DMS79 (cell line): Measurements from ENCODE around the gene ICOS.
"Not testable (repeated sequence)": the region's sequence is repeated elsewhere in the genome, so short reads cannot be mapped to it uniquely, and the experiment has no call there.

ENCODE experiments used
- DNase-seq: peaks from one replicate; lab custom pipeline; 2025; lab: John Stamatoyannopoulos, UW

Gene ICOS

GRCh38 chr2:203918264-203918663, 18.3 kb upstream of the ICOS start:
- peak; percentile 25 for DNase-seq

- DNase-seq, result no peak
Observed at GRCh38 chr2:203918839-203919238, 17.7 kb upstream of the ICOS start.

GRCh38 chr2:203925512-203926158, 10.9 kb upstream of the ICOS start:
- no peak for DNase-seq

- DNase-seq, result no peak
Observed at GRCh38 chr2:203928849-203929248, 7.7 kb upstream of the ICOS start.

GRCh38 chr2:203931262-203931661, 5.3 kb upstream of the ICOS start:
- not testable (repeated sequence) for DNase-seq

GRCh38 chr2:203934041-203934492, 2.5 kb upstream of the ICOS start:
- DNase-seq, result no peak

- DNase-seq, result no peak
Observed at GRCh38 chr2:203934711-203935438, 1.7 kb upstream of the ICOS start.

GRCh38 chr2:203935568-203935967, 995 bp upstream of the ICOS start:
- no peak for DNase-seq

GRCh38 chr2:203936949-203937348, 386 bp downstream of the ICOS start:
- no peak for DNase-seq

GRCh38 chr2:203937788-203938187, 1.2 kb downstream of the ICOS start:
- no peak for DNase-seq

GRCh38 chr2:203940039-203940438, 3.5 kb downstream of the ICOS start:
- no peak for DNase-seq

- DNase-seq, result not testable (repeated sequence)
Observed at GRCh38 chr2:203943493-203944382, 7.2 kb downstream of the ICOS start.

GRCh38 chr2:203948733-203949132, 12.2 kb downstream of the ICOS start:
- DNase-seq, result no peak

- DNase-seq, result no peak
Observed at GRCh38 chr2:203949228-203949627, 12.7 kb downstream of the ICOS start.

- DNase-seq, result no peak
Observed at GRCh38 chr2:203951366-203951902, 14.9 kb downstream of the ICOS start.

GRCh38 chr2:203959265-203959664, 22.7 kb downstream of the ICOS start:
- no peak for DNase-seq

GRCh38 chr2:203959672-203960071, 23.1 kb downstream of the ICOS start:
- no peak for DNase-seq

- DNase-seq, result no peak
Observed at GRCh38 chr2:203960811-203961210, 24.2 kb downstream of the ICOS start.

GRCh38 chr2:203965190-203965589, 28.6 kb downstream of the ICOS start:
- not testable (repeated sequence) for DNase-seq

- DNase-seq, result no peak
Observed at GRCh38 chr2:203971251-203971650, 34.7 kb downstream of the ICOS start.

GRCh38 chr2:203972066-203972465, 35.5 kb downstream of the ICOS start:
- DNase-seq, result no peak

- no peak for DNase-seq
Observed at GRCh38 chr2:203973000-203973399, 36.4 kb downstream of the ICOS start.
